ENCODE measurements around the gene COPA. TPM values are rescaled to one million over a fixed set of nuclear protein-coding genes. Genes with fewer than 3 reads are reported as not detected.

COPA gene
- total RNA-seq, 2 donors from 2014 or later = 123 to 129 TPM

DNA sequence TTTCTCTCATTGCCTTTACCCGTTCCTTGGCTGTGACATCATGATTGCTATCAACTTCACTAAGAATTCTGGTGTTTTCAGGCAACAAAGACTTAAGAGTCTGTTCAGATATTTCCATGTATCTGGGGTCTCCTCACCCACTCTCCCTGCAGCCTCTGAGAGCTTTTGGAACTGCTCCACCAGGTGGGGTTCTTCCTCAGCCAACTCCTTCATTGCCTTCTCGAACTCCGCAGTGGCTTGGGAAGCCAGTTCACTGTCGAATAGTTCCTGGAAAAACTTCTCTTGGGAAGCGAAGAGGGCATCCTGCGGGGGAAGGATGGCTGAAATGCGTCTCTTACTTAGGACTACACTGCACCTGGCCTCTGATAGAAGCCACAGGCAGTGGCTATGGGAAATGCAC lies 60.2 kb downstream of the COPA start:
- Histone ChIP-seq H3K4me3 (no peak overlapping the region), H3K27me3 (replicated peaks; ENCODE audit: insufficient read depth) (no peaks in the 10 kb centered on the region), H3K36me3 (peaks cover 15 to 18% of the 10 kb centered on the region in 2 donors), H3K9me3 (no peaks in the 10 kb centered on the region), H3K27ac (no peak overlapping the region), H3K4me1 (replicated peaks) (peaks cover 6% of the 10 kb centered on the region)
- TF ChIP-seq, protein P1, sequence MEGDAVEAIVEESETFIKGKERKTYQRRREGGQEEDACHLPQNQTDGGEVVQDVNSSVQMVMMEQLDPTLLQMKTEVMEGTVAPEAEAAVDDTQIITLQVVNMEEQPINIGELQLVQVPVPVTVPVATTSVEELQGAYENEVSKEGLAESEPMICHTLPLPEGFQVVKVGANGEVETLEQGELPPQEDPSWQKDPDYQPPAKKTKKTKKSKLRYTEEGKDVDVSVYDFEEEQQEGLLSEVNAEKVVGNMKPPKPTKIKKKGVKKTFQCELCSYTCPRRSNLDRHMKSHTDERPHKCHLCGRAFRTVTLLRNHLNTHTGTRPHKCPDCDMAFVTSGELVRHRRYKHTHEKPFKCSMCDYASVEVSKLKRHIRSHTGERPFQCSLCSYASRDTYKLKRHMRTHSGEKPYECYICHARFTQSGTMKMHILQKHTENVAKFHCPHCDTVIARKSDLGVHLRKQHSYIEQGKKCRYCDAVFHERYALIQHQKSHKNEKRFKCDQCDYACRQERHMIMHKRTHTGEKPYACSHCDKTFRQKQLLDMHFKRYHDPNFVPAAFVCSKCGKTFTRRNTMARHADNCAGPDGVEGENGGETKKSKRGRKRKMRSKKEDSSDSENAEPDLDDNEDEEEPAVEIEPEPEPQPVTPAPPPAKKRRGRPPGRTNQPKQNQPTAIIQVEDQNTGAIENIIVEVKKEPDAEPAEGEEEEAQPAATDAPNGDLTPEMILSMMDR (IDR thresholded peaks at IDR 0.05) = no peak
- TF ChIP-seq POLR2A (IDR thresholded peaks at IDR 0.05) (no peak), POLR2AphosphoS5 (IDR thresholded peaks at IDR 0.05) (no peak)
- intact Hi-C loops (cut with DNase I) = no loop called here
- no peak for DNase-seq (ENCODE audit: low spot score)
- 83% methylated on average over 7 of the region's 7 CpGs for WGBS

- H3K4me1 ChIP-seq (replicated peaks) = no peaks in the 10 kb centered on the region
- no peak for TF ChIP-seq POLR2AphosphoS5 (IDR thresholded peaks at IDR 0.05)
- no peak for DNase-seq (ENCODE audit: low spot score)
- no peak overlapping the region for H3K4me3 ChIP-seq
- no peak overlapping the region for H3K27ac ChIP-seq
- H3K9me3 ChIP-seq = no peaks in the 10 kb centered on the region
- intact Hi-C loops (cut with DNase I) = no loop called here
- 95% methylated on average over 4 of the region's 4 CpGs for WGBS
- peaks cover 15 to 18% of the 10 kb centered on the region in 2 donors for H3K36me3 ChIP-seq
- no peaks in the 10 kb centered on the region for H3K27me3 ChIP-seq (replicated peaks; ENCODE audit: insufficient read depth)
Observed at GRCh38 chr1:160277987-160278386, 65.1 kb downstream of the COPA start.

- no peak for DNase-seq (ENCODE audit: low spot score)
- intact Hi-C loops (cut with DNase I) = no loop called here
- H3K4me3 ChIP-seq = no peak overlapping the region
- H3K27me3 ChIP-seq (replicated peaks; ENCODE audit: insufficient read depth) = no peaks in the 10 kb centered on the region
- TF ChIP-seq POLR2A (IDR thresholded peaks at IDR 0.05) = no peak
- TF ChIP-seq, protein P1 (IDR thresholded peaks at IDR 0.05) = no peak
- no peak for TF ChIP-seq POLR2AphosphoS5 (IDR thresholded peaks at IDR 0.05)
- no peak overlapping the region for H3K27ac ChIP-seq
- no peaks in the 10 kb centered on the region for H3K9me3 ChIP-seq
- WGBS = 93% methylated on average over 2 of the region's 2 CpGs
- H3K36me3 ChIP-seq = peaks cover 15 to 18% of the 10 kb centered on the region in 2 donors
- no peaks in the 10 kb centered on the region for H3K4me1 ChIP-seq (replicated peaks)
Observed at GRCh38 chr1:160277330-160277729, 65.7 kb downstream of the COPA start.

DNA sequence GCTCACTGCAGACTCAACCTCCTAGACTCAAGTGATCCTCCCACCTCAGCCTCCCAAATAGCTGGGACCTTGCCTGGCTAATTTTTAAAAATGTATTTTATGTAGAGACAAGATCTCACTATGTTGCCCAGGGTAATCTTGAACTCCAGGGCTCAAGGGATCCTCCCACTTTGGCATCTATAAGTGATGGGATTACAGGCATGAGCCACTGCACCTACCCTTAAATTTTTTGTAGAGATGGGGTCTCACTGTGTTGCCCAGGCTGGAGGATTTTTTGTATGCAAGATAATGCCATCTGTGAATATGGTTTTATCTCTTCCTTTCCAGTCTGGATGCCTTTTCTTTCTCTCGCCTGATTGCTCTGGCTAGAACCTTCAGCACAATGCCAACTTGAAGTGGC lies 72.0 kb downstream of the COPA start:
- no peaks in the 10 kb centered on the region for H3K27me3 ChIP-seq (replicated peaks; ENCODE audit: insufficient read depth)

DNA sequence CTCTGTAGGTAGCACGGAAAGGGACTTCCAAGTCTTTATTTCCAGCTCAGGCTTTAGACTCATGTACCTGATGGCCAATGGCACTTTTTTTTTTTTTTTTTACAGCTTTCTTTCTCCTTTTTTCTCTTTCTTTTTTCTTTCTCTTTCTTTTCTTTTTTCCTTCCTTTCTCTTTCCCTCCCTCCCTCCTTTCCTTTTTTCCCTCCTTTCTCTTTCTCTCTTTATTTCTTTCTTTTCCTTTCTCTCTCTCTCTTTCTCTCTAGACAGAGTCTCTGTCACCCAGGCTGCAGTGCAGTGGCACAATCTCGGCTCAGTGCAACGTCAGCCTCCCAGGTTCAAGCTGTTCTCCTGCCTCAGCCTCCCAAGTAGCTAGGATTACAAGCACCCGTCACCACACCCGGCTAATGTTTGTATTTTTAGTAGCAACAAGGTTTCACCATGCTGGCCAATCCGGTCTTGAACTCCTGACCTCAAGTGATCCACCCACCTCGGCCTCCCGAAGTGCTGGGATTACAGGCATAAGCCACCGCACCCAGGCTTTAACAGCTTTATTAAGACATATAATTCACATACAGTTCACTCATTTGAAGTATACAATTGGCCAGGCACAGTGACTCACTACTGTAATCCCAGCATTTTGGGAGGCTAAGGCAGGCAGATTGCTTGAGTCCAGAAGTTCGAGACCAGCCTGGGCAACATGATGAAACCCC lies 75.6 kb downstream of the COPA start:
- DNase-seq (ENCODE audit: low spot score) = no peak
- intact Hi-C loops (cut with DNase I) = no loop called here
- no peaks in the 10 kb centered on the region for H3K9me3 ChIP-seq
- no peaks in the 10 kb centered on the region for H3K36me3 ChIP-seq
- no peaks in the 10 kb centered on the region for H3K27me3 ChIP-seq (replicated peaks; ENCODE audit: insufficient read depth)
- no peak overlapping the region for H3K27ac ChIP-seq
- no peak for TF ChIP-seq POLR2AphosphoS5 (IDR thresholded peaks at IDR 0.05)
- no peak overlapping the region for H3K4me3 ChIP-seq
- no peaks in the 10 kb centered on the region for H3K4me1 ChIP-seq (replicated peaks)
- 89% methylated on average over 10 of the region's 10 CpGs for WGBS

More for the DNA sequence above, 72.0 kb downstream of the COPA start:
- Histone ChIP-seq H3K36me3 (no peaks in the 10 kb centered on the region), H3K4me1 (replicated peaks) (no peaks in the 10 kb centered on the region), H3K9me3 (no peaks in the 10 kb centered on the region), H3K4me3 (no peak overlapping the region), H3K27ac (no peak overlapping the region)
- DNase-seq (ENCODE audit: low spot score) = no peak
- TF ChIP-seq, protein P1 (IDR thresholded peaks at IDR 0.05) = no peak
- intact Hi-C loops (cut with DNase I) = no loop called here
- WGBS = 93% methylated on average over 1 of the region's 1 CpG

- intact Hi-C loops (cut with DNase I) = no loop called here
- Histone ChIP-seq H3K36me3 (no peaks in the 10 kb centered on the region), H3K4me1 (replicated peaks) (peaks cover 4% of the 10 kb centered on the region), H3K9me3 (no peaks in the 10 kb centered on the region), H3K27me3 (replicated peaks; ENCODE audit: insufficient read depth) (no peaks in the 10 kb centered on the region), H3K27ac (no peak overlapping the region), H3K4me3 (no peak overlapping the region)
- TF ChIP-seq, protein P1 (IDR thresholded peaks at IDR 0.05) = no peak
- TF ChIP-seq POLR2A (IDR thresholded peaks at IDR 0.05) (no peak), POLR2AphosphoS5 (IDR thresholded peaks at IDR 0.05) (no peak)
- WGBS = 57% methylated on average over 4 of the region's 4 CpGs
- DNase-seq (ENCODE audit: low spot score) = no peak
Observed at GRCh38 chr1:160264795-160265307, 78.2 kb downstream of the COPA start.
